Brain microvascular endothelial cell (primary cell): Measurements from ENCODE around the gene SPDYA.

ENCODE experiments used
- DNase-seq: peaks from one replicate; pipeline ENCODE4 v3.0.0-alpha.2; 2020
- H3K27ac ChIP-seq: fragments of 250-450 bp; sonication (Bioruptor Pico); 2 replicates; pipeline ENCODE4 v1.5.1; 2020; ENCODE audit warnings: mild to moderate bottlenecking, moderate library complexity
- H3K27me3 ChIP-seq: fragments of 250-450 bp; sonication (Bioruptor Pico); replicated peaks from 2 replicates; pipeline ENCODE4 v1.5.1; 2020; ENCODE audit warnings: mild to moderate bottlenecking
- H3K36me3 ChIP-seq: fragments of 250-450 bp; sonication (Bioruptor Pico); replicated peaks from 2 replicates; pipeline ENCODE4 v1.5.1; 2020; ENCODE audit warnings: mild to moderate bottlenecking
- H3K4me3 ChIP-seq: 2 replicates; pipeline ENCODE4 v1.5.1; 2011; ENCODE audit warnings: low read depth, mild to moderate bottlenecking, control low read depth, low read length, moderate library complexity
- in situ Hi-C: cut with HindIII; loops from 2 replicates; pipeline ENCODE4 v1.10.0; 2017; ENCODE audit warnings: low sequenced_read_pairs, low pct_ligation_motif_present
- TF ChIP-seq, protein P1 (sequence below): IDR thresholded peaks from 2 replicates; pipeline ENCODE4 v1.5.1; 2011; ENCODE audit warnings: low read depth, mild to moderate bottlenecking, moderate library complexity, low read length, control low read depth, inconsistent platforms; ENCODE audit errors: missing control alignments

The SPDYA gene

DNA sequence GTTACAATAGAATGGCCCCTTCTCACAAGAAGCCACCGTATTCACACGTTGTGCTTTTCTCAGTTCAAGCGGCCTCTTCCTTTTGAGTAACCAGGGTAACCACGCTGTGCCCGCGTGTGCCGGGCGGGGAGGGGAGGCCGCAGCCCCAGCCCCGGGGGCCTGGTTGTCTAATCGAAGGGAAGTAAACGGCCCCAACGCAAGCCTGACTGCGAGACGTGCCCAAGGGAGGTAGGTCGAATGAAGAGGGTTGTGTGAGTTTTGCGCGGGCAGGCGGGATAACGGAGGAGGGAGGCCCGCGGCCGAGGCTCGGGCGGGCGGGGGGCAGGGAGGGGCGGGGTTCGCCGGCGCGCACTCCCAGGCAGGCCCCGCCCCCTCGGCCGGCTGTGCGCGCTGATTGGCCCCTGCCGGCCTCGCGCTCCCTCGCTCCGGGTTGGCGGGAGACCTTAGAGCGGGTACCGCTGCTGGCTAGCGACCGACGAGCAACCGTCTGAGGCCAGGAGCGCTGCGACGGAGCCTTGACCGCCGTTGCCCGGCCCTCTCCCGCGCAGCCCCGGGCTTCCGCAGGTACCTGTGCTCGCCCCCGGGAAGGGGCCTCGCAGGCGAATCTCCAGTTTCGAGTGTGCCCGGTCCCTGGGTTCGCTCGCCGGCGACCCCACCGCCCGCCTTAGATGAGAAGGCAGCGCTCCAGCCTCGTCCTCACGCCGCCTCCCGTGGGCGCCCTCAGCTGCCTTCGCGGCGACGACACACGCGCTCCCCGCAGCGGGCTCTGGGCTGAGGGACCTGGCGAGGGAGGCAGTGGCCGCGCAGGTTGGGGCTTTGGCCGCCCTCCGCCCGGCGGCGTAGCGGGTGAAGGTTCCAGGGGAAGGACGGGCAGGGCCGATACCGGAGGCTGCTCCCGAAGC lies at the start of gene SPDYA:
TSS of gene SPDYA (plus strand) at position 451 of the 902 bp plus-strand sequence. CDS start 5,181 bp downstream, outside the sequence.
- DNase-seq: peak; percentile 34
- Histone ChIP-seq H3K4me3 (peak within 1 kb of the TSS; percentile 60), H3K36me3 (peaks cover under 1% of the 10 kb centered on the region), H3K27me3 (no peaks in the 10 kb centered on the region), H3K27ac (no peak within 1 kb of the TSS)
- in situ Hi-C loops: no loop called here
- TF ChIP-seq, protein P1, sequence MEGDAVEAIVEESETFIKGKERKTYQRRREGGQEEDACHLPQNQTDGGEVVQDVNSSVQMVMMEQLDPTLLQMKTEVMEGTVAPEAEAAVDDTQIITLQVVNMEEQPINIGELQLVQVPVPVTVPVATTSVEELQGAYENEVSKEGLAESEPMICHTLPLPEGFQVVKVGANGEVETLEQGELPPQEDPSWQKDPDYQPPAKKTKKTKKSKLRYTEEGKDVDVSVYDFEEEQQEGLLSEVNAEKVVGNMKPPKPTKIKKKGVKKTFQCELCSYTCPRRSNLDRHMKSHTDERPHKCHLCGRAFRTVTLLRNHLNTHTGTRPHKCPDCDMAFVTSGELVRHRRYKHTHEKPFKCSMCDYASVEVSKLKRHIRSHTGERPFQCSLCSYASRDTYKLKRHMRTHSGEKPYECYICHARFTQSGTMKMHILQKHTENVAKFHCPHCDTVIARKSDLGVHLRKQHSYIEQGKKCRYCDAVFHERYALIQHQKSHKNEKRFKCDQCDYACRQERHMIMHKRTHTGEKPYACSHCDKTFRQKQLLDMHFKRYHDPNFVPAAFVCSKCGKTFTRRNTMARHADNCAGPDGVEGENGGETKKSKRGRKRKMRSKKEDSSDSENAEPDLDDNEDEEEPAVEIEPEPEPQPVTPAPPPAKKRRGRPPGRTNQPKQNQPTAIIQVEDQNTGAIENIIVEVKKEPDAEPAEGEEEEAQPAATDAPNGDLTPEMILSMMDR: no peak

DNA sequence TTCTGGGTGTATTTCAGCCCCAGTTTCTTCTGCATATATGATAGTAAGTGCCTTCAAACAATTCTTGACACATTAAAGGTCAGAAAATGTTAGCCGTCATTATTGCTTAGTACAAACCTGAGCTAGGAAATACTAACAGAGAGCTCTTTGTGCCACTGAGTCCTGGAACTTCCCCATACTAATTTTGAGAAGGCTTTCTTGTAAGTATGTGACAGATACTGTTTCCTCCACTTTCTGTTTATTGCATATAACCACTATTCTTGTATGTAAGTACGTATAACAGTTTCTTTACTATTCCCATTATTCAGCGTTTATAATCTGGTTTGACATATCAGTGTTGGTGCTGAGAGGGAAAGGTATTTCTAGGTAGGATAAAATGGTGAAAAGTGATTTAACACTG lies 49.2 kb upstream of the SPDYA start:
- no peak overlapping the region for H3K4me3 ChIP-seq
- peaks cover 7% of the 10 kb centered on the region for H3K36me3 ChIP-seq
- in situ Hi-C loops: no loop called here
- H3K27me3 ChIP-seq: no peaks in the 10 kb centered on the region
- no peak overlapping the region for H3K27ac ChIP-seq
- no peak for DNase-seq
- TF ChIP-seq, protein P1: no peak

DNA sequence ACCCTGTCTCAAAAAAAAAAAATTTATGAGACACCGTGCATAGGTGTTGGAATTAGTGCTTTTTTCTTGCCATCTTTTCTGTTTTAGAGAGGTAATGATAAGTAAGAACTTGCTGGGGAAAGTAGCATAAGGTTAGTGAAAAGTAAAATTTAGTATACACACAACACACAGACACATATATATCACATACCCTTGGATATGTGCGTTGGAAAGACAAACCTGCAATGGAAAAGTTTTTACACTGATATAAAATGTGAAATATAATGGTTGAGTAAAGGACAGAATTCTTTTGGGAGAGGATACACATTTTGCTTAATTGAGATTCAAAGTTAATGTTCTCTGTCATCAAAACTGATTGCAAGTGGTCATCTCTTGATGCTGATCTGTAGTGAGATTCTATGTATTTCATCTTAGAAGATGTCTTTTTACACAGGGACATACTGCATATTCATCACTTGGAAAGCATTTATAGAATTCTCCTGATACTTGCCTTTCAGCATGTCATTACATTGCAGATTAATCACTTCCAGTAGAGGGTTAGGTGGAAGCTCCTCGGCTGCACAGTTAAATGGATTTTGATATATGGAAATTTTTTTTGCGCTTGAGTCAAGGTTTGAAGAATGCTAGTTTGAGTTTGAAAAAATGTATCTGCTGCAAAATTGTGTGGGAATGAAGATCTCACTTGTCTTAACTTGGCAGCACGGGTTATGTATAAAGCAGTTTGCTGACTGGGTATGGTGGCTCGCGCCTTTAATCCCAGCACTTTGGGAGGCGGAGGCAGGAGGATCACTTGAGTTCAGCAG lies 45.5 kb upstream of the SPDYA start:
- in situ Hi-C loops: no loop called here
- Histone ChIP-seq H3K27ac (peak overlapping the region; percentile 24), H3K36me3 (peaks cover 2% of the 10 kb centered on the region), H3K4me3 (no peak overlapping the region), H3K27me3 (no peaks in the 10 kb centered on the region)
- TF ChIP-seq, protein P1: no peak
- peak; percentile 16 for DNase-seq

DNA sequence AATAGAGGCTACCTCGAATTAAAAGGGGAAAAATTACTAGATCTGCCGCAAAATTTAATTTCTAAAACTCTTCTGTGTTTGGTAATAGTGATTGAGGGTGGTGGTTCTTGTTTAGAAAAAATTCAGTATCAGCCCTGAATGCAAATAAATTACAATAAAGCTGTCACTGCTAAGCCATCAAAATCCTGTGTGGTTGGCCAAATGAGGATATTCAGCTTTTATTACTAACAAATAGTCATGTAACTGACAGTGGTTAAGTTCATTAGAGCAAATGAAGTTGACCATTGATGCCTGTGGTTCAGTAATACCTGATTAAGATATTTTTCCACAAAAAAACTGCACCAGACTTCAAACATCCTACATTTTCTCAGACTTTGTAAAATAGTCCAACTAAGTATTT lies 44.6 kb upstream of the SPDYA start:
- no peaks in the 10 kb centered on the region for H3K36me3 ChIP-seq
- in situ Hi-C loops: no loop called here
- H3K27ac ChIP-seq: no peak overlapping the region
- no peak for DNase-seq
- H3K27me3 ChIP-seq: no peaks in the 10 kb centered on the region
- TF ChIP-seq, protein P1: no peak
- no peak overlapping the region for H3K4me3 ChIP-seq

DNA sequence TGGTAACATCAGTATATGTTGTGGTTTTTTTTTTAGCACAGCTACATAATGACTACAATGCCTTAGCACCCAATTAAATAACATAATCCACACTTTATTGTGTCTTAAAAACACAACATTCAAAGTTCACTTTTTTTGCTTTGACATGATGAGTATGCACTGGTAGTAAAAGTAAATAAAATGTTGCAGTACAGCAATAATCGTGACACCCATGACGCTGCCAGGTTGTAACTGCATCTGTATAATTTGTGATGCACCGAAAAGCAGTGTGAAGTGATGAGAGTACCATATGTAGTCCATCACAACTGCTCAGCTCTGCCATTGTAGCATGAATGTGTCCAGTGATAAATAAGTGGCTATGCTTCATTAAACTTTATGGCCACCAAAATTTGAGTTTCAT lies 43.3 kb upstream of the SPDYA start:
- Histone ChIP-seq H3K4me3 (no peak overlapping the region), H3K36me3 (no peaks in the 10 kb centered on the region), H3K27me3 (no peaks in the 10 kb centered on the region), H3K27ac (no peak overlapping the region)
- in situ Hi-C loops: no loop called here
- TF ChIP-seq, protein P1: no peak
- DNase-seq: no peak
